ENCODE results near the gene RPL37A.

- TF ChIP-seq CTCF (IDR thresholded peaks at IDR 0.05) (no peak), POLR2AphosphoS5 (IDR thresholded peaks at IDR 0.05) (no peak)
These were observed 21.2 kb upstream of the RPL37A start for GRCh38 chr2:216477283-216478035.
